Left lung (tissue), 10 donors: ENCODE measurements around the gene PGBD4. TPM values are rescaled to one million over a fixed set of nuclear protein-coding genes. Genes with fewer than 3 reads are reported as not detected.

ENCODE experiments used
- ATAC-seq: fragments of 200-7000 bp; cut with Tn5 transposase; one replicate; pipeline ENCODE4 v1.9.1; 2020; ENCODE audit warnings: moderate library complexity
- DNase-seq, 4 donors: peaks; one replicate each; pipeline ENCODE4 v3.0.0-alpha.2; 2013 to 2020
- H3K27ac ChIP-seq, 2 donors: fragments of 200-600 bp; sonication (generic) in 1 of 2; one replicate each; pipeline versions ENCODE4 v1.5.0 to v1.8.0; 2020 to 2021
- H3K27me3 ChIP-seq, 2 donors: fragments of 200-600 bp; sonication (generic) in 1 of 2; one replicate each; pipeline versions ENCODE4 v1.5.0 to v1.8.0; 2020 to 2021
- H3K36me3 ChIP-seq, 2 donors: fragments of 200-600 bp; sonication (generic) in 1 of 2; one replicate each; pipeline versions ENCODE4 v1.5.0 to v1.8.0; 2020 to 2021
- H3K4me1 ChIP-seq, 2 donors: fragments of 200-600 bp; one replicate each; pipeline ENCODE4 v1.8.0; 2021
- H3K4me3 ChIP-seq, 2 donors: fragments of 200-600 bp; sonication (generic) in 1 of 2; one replicate each; pipeline versions ENCODE4 v1.5.0 to v1.8.0; 2020 to 2021; ENCODE audit warnings: mild to moderate bottlenecking in 1 of 2
- H3K9me3 ChIP-seq, 2 donors: fragments of 200-600 bp; sonication (generic) in 1 of 2; one replicate each; pipeline versions ENCODE4 v1.5.0 to v1.8.0; 2020 to 2021
- CTCF ChIP-seq, 2 donors: fragments of 200-600 bp; sonication (generic) in 1 of 2; IDR thresholded peaks; one replicate each; pipeline versions ENCODE4 v1.5.0 to v1.8.0; 2021; ENCODE audit warnings: antibody characterized with exemption in 2 of 2
- intact Hi-C, 2 donors: fragments of 100-400 bp; cut with DNase I; formaldehyde crosslinking; loops; one replicate each; pipeline versions ENCODE4 v1.11.2 to v1.14.2; 2022
- polyA plus RNA-seq, 6 donors: library from polyadenylated mRNA; unstranded; fragments of 120-200 nt; gene quantifications; one replicate each; pipeline ENCODE4 v1.2.1, GENCODE V29; 2013; ENCODE audit not compliant: insufficient read length in 6 of 6
- total RNA-seq, 2 donors: library from RNA; stranded (reverse); fragmentation: NEBNext Ultra II Directional; extraction: Animal tissue kit (Norgen Biotek cat#: 25700); gene quantifications; one replicate each; pipeline ENCODE4 v1.2.1, GENCODE V29; 2021
- donor health status: DM: no; HTN: yes; CAD: no.
- donor health status: DM: no; HTN: no; CAD: no.

The PGBD4 gene
- total and polyA plus RNA-seq, 8 donors: 1.1 to 2.5 (median 2.1) TPM

GRCh38 chr15:34147371-34148140, 45.7 kb downstream of the PGBD4 start:
- H3K27me3 ChIP-seq: no peaks in the 10 kb centered on the region
- H3K36me3 ChIP-seq: peaks cover 0 to 94% of the 10 kb centered on the region in 2 donors
- intact Hi-C loops: no loop called here
- no peaks in the 10 kb centered on the region for H3K9me3 ChIP-seq
- H3K27ac ChIP-seq: no peak overlapping the region
- H3K4me1 ChIP-seq: no peaks in the 10 kb centered on the region
- no peak for DNase-seq
- no peak overlapping the region for H3K4me3 ChIP-seq
- no peak for ATAC-seq
- no peak for TF ChIP-seq CTCF (IDR thresholded peaks at IDR 0.05)

GRCh38 chr15:34154725-34155204, 52.9 kb downstream of the PGBD4 start:
- ATAC-seq (no peak), DNase-seq (no peak)
- peak overlapping the region in 1 of 2 donors; percentile 64 for H3K27ac ChIP-seq
- peaks cover 0 to 37% of the 10 kb centered on the region in 2 donors for H3K9me3 ChIP-seq
- H3K36me3 ChIP-seq: peaks cover 0 to 91% of the 10 kb centered on the region in 2 donors
- H3K27me3 ChIP-seq: no peaks in the 10 kb centered on the region
- no peak for TF ChIP-seq CTCF (IDR thresholded peaks at IDR 0.05)
- no peak overlapping the region for H3K4me3 ChIP-seq
- H3K4me1 ChIP-seq: no peaks in the 10 kb centered on the region
- intact Hi-C loops: no loop called here

GRCh38 chr15:34155859-34156258, 54.0 kb downstream of the PGBD4 start:
- Histone ChIP-seq H3K36me3 (peaks cover 0 to 90% of the 10 kb centered on the region in 2 donors), H3K9me3 (peaks cover 0 to 47% of the 10 kb centered on the region in 2 donors), H3K4me3 (no peak overlapping the region), H3K27ac (peak overlapping the region in 1 of 2 donors; percentile 64), H3K4me1 (no peaks in the 10 kb centered on the region), H3K27me3 (no peaks in the 10 kb centered on the region)
- ATAC-seq: no peak
- TF ChIP-seq CTCF (IDR thresholded peaks at IDR 0.05): no peak
- intact Hi-C loops: no loop called here
- DNase-seq: no peak

Other genes starting within 250 kb of the PGBD4 start
- gene CHRM5, start 133.6 kb upstream of the PGBD4 start, total RNA-seq: not detected
- under 1 TPM; 0.15 to 0.61 (median 0.30) TPM for gene CHRM5, start 133.6 kb upstream of the PGBD4 start, polyA plus RNA-seq
- 10 to 100 TPM; 11.3 to 13.6 TPM for gene AVEN, start 62.9 kb upstream of the PGBD4 start, total RNA-seq
- gene AVEN, start 62.9 kb upstream of the PGBD4 start, polyA plus RNA-seq: 10 to 100 TPM; 14.1 to 16.9 (median 15.1) TPM
- gene EMC7, start 221 bp upstream of the PGBD4 start, total RNA-seq: 10 to 100 TPM; 76.2 to 87.5 TPM
- 10 to 100 TPM; 47.1 to 61.2 (median 52.6) TPM for gene EMC7, start 221 bp upstream of the PGBD4 start, polyA plus RNA-seq
- 10 to 100 TPM; 37.4 to 53.8 TPM for gene KATNBL1, start 108.0 kb downstream of the PGBD4 start, total RNA-seq
- gene KATNBL1, start 108.0 kb downstream of the PGBD4 start, polyA plus RNA-seq: 100 to 1,000 TPM in 3 of 6 donors, 10 to 100 TPM in 3; 75.2 to 112 (median 95.6) TPM
- 10 to 100 TPM; 93.7 to 97.9 TPM for gene EMC4, start 122.9 kb downstream of the PGBD4 start, total RNA-seq
- 100 to 1,000 TPM; 115 to 125 (median 124) TPM for gene EMC4, start 122.9 kb downstream of the PGBD4 start, polyA plus RNA-seq
- 10 to 100 TPM; 25.3 to 47.4 TPM for gene SLC12A6, start 235.7 kb downstream of the PGBD4 start, total RNA-seq
- 10 to 100 TPM; 25.9 to 37.3 (median 29.7) TPM for gene SLC12A6, start 235.7 kb downstream of the PGBD4 start, polyA plus RNA-seq
- gene NOP10, start 241.1 kb downstream of the PGBD4 start, total RNA-seq: 100 to 1,000 TPM; 169 to 188 TPM
- 100 to 1,000 TPM in 5 of 6 donors, 10 to 100 TPM in 1; 99.8 to 112 (median 107) TPM for gene NOP10, start 241.1 kb downstream of the PGBD4 start, polyA plus RNA-seq
- gene NUTM1, start 241.2 kb downstream of the PGBD4 start, total RNA-seq: not detected
- gene NUTM1, start 241.2 kb downstream of the PGBD4 start, polyA plus RNA-seq: under 1 TPM in 3 of 6 donors, not detected in 3; 0.04 to 0.06 (median 0.04) TPM